HG03432 (cell line): ENCODE results near the gene OR3A3.
"Not testable (repeated sequence)": the region's sequence is repeated elsewhere in the genome, so short reads cannot be mapped to it uniquely, and the experiment has no call there.

Source experiments
- ATAC-seq: cut with Tn5 transposase; IDR thresholded peaks from one replicate; pipeline ENCODE4 v1.9.1; 2021; ENCODE audit warnings: mild to moderate bottlenecking, moderate library complexity; ENCODE audit not compliant: unreplicated experiment

The OR3A3 gene

GRCh38 chr17:3411070-3411469 is at the start of gene OR3A3:
Gene OR3A3, plus strand, starts transcription at chr17:3411370.
- ATAC-seq: no peak

GRCh38 chr17:3371167-3371566 is 40.0 kb upstream of the OR3A3 start:
- ATAC-seq: not testable (repeated sequence)

- ATAC-seq: no peak
These were observed 32.8 kb upstream of the OR3A3 start for GRCh38 chr17:3378321-3378720.

GRCh38 chr17:3381957-3382356 is 29.2 kb upstream of the OR3A3 start:
- no peak for ATAC-seq

GRCh38 chr17:3385869-3386816 is 25.0 kb upstream of the OR3A3 start, which contains the start of gene OR3A2:
Gene OR3A2, minus strand, starts transcription at chr17:3386308.
- ATAC-seq: no peak

GRCh38 chr17:3389791-3390190 is 21.4 kb upstream of the OR3A3 start:
- ATAC-seq: no peak

- ATAC-seq: not testable (repeated sequence)
These were observed 13.4 kb upstream of the OR3A3 start for GRCh38 chr17:3397801-3398200.

- no peak for ATAC-seq
These were observed 12.9 kb upstream of the OR3A3 start, which contains the start of gene OR1E1 for GRCh38 chr17:3398310-3398709. Gene OR1E1, minus strand, starts transcription at chr17:3398410. Its CDS starts 0 bp downstream, at chr17:3398410.

GRCh38 chr17:3400055-3400454 is 11.1 kb upstream of the OR3A3 start:
- no peak for ATAC-seq

GRCh38 chr17:3401786-3402185 is 9.4 kb upstream of the OR3A3 start:
- no peak for ATAC-seq

GRCh38 chr17:3403856-3404255 is 7.3 kb upstream of the OR3A3 start:
- ATAC-seq: not testable (repeated sequence)

GRCh38 chr17:3412216-3412615 is 1.0 kb downstream of the OR3A3 start:
- ATAC-seq: not testable (repeated sequence)

GRCh38 chr17:3415610-3416009 is 4.4 kb downstream of the OR3A3 start:
- no peak for ATAC-seq

- no peak for ATAC-seq
These were observed 7.1 kb downstream of the OR3A3 start for GRCh38 chr17:3418222-3418621.

- ATAC-seq: not testable (repeated sequence)
These were observed 22.0 kb downstream of the OR3A3 start for GRCh38 chr17:3433215-3433614.

- no peak for ATAC-seq
These were observed 22.6 kb downstream of the OR3A3 start, which contains the start of gene OR1E2 for GRCh38 chr17:3433741-3434140. Gene OR1E2, minus strand, starts transcription at chr17:3433841. Its CDS starts 0 bp downstream, at chr17:3433841.

GRCh38 chr17:3438368-3438767 is 27.2 kb downstream of the OR3A3 start:
- no peak for ATAC-seq

GRCh38 chr17:3440451-3440850 is 29.3 kb downstream of the OR3A3 start:
- no peak for ATAC-seq

- ATAC-seq: no peak
These were observed 36.5 kb downstream of the OR3A3 start for GRCh38 chr17:3447625-3448024.

GRCh38 chr17:3448059-3448665 is 37.0 kb downstream of the OR3A3 start:
- no peak for ATAC-seq

- ATAC-seq: not testable (repeated sequence)
These were observed 55.2 kb downstream of the OR3A3 start for GRCh38 chr17:3466355-3466754.

GRCh38 chr17:3469529-3469928 is 58.4 kb downstream of the OR3A3 start:
- ATAC-seq: no peak
